Fibroblast of mammary gland (primary cell): Measurements from ENCODE around the gene FGGY.

Experiments used
- DNase-seq: peaks from one replicate; pipeline ENCODE4 v3.0.0-alpha.2; 2010; ENCODE audit warnings: low read depth
- H3K4me3 ChIP-seq: 2 replicates; pipeline ENCODE4 v1.5.1; 2011; ENCODE audit warnings: low read depth, mild to moderate bottlenecking, low read length, moderate library complexity; ENCODE audit not compliant: control insufficient read depth
- TF ChIP-seq, protein P1 (sequence below): conservative IDR thresholded peaks from 2 replicates; pipeline ENCODE4 v1.5.1; 2011; ENCODE audit warnings: low read depth, low read length, inconsistent platforms; ENCODE audit not compliant: control insufficient read depth, insufficient read depth

The FGGY gene

DNA sequence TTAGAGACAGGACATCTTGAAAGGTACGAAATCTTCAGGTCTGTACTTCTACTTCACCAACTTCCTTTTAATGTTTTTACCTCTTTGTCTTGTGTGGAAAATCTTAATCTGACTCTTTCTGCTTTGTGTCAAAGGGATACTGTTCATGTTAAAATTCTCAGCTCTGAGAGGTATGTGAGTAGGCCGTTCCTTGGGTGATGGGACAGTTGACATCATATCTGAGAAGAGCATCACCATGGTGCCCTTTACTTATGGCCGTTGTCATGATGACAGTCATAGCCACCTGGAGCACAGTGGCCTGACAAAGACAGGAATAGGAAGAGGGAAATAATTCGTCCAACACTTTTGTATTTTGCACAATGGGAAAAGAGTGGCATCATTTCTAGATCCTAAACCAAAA is 145.6 kb downstream of the FGGY start:
- TF ChIP-seq, protein P1, sequence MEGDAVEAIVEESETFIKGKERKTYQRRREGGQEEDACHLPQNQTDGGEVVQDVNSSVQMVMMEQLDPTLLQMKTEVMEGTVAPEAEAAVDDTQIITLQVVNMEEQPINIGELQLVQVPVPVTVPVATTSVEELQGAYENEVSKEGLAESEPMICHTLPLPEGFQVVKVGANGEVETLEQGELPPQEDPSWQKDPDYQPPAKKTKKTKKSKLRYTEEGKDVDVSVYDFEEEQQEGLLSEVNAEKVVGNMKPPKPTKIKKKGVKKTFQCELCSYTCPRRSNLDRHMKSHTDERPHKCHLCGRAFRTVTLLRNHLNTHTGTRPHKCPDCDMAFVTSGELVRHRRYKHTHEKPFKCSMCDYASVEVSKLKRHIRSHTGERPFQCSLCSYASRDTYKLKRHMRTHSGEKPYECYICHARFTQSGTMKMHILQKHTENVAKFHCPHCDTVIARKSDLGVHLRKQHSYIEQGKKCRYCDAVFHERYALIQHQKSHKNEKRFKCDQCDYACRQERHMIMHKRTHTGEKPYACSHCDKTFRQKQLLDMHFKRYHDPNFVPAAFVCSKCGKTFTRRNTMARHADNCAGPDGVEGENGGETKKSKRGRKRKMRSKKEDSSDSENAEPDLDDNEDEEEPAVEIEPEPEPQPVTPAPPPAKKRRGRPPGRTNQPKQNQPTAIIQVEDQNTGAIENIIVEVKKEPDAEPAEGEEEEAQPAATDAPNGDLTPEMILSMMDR: no peak
- no peak for DNase-seq

DNA sequence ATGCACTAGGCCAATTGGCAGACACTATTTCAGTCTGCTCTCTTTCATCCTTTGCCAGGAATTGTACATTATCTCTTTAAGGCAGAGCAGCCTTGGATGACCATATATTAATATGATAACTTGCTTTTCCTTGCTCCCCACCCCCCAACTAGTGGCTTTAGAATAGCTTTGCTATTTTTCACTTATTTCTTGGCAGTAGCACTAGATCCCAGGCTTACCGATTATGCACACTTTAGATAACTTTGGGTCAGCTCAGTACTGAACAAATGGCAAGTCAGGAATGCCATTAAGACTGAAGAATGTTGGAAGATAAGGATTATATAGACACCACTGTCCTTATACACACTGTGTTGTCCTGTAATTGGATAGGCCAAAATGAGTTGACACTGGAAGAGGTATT is 146.4 kb downstream of the FGGY start:
- DNase-seq: no peak
- H3K4me3 ChIP-seq: no peak overlapping the region
- TF ChIP-seq, protein P1: no peak

More for the DNA sequence above, 145.6 kb downstream of the FGGY start:
- H3K4me3 ChIP-seq: no peak overlapping the region

DNA sequence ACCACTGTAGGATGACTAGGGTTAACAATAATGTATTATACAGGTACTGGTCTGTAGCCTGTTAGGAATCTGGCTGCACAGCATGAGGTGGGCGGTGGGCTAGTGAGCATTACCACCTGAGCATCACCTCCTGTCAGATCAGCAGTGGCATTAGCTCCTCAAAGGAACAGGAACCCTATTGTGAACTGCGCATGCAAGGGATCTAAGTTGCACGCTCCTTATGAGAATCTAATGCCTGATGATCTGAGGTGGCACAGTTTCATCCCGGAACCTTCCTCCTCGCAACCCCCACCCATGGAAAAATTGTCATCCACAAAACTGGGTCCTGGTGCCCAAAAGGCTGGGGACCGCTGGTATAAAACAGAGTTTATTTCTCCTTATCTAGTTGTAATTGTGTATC is 147.6 kb downstream of the FGGY start:
- H3K4me3 ChIP-seq: no peak overlapping the region
- no peak for DNase-seq
- TF ChIP-seq, protein P1: no peak

DNA sequence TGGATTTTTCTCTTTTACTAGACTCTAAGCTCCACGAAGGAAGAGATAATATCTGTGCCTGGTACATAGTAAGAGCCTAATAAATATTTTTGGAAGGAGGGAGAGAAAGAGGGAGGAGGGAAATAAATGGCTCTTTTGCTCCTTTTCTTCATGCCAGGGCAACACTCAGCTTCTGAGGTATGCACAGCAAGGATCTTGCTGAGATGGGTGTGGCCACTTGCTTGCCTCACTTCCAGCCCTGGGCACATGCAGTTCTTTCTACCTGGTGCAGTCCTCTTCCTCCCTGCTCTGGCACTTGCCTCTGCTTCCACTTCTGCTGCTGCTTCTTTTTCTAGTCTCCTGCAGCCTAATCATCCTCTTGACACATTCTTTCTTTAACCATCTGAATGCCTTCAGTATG is 148.1 kb downstream of the FGGY start:
- peak; percentile 51 for DNase-seq
- TF ChIP-seq, protein P1: no peak
- H3K4me3 ChIP-seq: no peak overlapping the region

DNA sequence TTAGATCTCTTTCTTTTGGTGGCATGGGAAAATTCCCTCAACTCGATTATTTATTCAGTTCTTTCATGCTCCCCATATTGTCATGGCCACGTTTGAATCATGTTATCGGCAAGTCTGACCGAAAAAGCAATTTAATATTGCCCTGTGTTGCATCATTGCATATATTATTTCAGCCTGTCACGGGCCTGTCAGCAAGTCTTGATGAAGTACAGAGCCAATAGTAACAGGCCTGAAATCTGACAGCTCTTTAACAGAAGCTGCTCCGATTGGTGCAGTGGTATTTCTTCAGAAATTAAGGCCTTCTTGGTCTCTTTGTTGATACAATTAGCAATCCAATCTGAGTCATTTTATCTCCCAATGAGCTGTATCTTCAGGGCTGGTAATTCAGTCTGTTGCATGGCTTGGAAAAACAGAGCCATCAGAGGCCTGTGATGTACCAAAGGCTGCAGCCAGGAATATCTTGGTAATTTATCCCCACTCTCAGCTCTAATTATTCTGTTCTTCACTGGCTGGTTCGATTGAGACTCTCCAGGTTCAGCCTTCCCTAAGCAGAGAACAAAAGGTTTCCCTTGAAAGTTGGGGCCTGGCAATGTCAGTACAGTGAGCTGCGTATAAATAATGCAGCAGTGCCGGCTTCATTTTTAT is 149.5 kb downstream of the FGGY start:
- TF ChIP-seq, protein P1: no peak
- H3K4me3 ChIP-seq: no peak overlapping the region
- peak; percentile 97 for DNase-seq

DNA sequence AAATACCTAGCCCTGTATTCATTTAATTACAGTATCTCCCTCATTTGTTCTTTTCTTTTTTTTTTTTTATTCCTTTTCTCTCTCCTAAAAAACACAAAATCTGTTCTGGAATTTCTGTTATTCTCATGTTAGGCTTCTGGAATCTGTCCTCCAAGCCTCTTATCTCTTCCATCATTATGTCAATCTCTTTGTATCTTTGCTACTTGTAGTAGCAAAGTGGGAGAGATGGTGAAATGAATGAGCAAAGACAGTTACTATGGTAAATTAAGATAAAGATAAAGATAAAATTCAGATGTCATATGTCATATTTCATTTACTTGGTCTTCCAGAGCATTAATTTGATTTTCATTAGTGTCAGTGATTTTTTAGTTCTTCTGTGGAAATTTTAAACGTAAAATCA is 155.1 kb downstream of the FGGY start:
- TF ChIP-seq, protein P1: no peak
- H3K4me3 ChIP-seq: no peak overlapping the region
- DNase-seq: no peak

DNA sequence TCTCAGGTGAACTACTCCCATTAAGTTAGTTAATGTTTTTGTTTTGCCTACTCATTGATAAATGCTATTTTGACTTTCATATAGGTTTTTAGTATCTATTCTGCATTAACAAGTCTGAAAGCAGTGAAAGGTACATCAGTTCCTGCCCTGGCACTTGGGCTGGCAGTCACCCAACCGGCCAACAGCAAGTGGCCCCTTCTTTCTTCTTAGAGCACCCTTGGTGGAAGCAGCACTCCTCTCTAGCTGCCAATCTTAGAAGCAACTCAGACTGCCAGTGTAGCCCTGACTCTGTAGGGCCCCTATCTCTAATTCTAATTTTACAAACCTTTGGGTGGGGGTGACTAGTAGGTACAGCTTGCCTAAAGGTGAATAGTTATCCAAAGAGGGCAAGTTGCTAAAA is 155.7 kb downstream of the FGGY start:
- DNase-seq: no peak
- no peak overlapping the region for H3K4me3 ChIP-seq
- TF ChIP-seq, protein P1: no peak
